Measurements from ENCODE around the gene MCMBP.

Gene MCMBP

DNA sequence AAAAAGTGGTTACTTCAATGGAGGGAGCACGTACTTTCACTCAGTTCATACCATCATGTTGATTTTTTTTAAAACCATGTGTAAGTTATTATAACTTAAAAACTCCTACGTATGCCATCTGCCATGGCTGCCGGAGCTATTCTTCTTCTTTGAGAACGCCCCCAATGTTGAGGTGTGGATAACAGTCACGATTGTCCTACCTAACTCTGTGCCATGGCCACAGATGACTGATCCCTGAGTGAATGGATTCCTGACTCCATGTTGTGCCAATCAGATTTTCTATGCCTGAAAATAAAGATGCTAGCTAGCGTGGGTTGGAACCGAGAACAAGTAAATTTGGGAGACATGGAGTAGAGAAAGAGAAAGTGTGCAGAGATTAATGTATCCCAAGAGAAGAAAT, 5.3 kb downstream of the MCMBP start:
- Histone ChIP-seq H3K4me3 (ENCODE audit: low read depth, low read length) (no peak overlapping the region), H3K4me1 (ENCODE audit: control insufficient read depth, insufficient read depth, low read length) (no peaks in the 10 kb centered on the region; the same call in 1 of the 2 replicates), H3K36me3 (ENCODE audit: control insufficient read depth in 2 of 2, insufficient read depth in 1 of 2, low read length in 2 of 2) (peaks cover 9 to 12% of the 10 kb centered on the region in 2 experiments; a peak in 2 of 3 replicates), H3K27ac (ENCODE audit: extremely low read depth, low read depth, low read length) (no peak overlapping the region; the same call in 1 of the 2 replicates), H3K9me3 (ENCODE audit: control insufficient read depth, insufficient read depth, low read depth, low read length) (no peaks in the 10 kb centered on the region)
- TF ChIP-seq ZNF529 (tag by site-specific recombination; IDR thresholded peaks at IDR 0.05; ENCODE audit: insufficient replicate concordance) = no peak
- peak; percentile 74 for TF ChIP-seq ZBTB17 (tag by site-specific recombination; IDR thresholded peaks at IDR 0.05)
- ChIA-PET CTCF (interaction anchor here (1.6 kb wide), 1 partner anchor 8 kb away, joined by 8 read pairs; no protein-coding TSS in a partner anchor), POLR2A (interaction anchor here (0.7 to 1.2 kb wide), 2 partner anchors 25 to 723 kb away, joined by 4 to 10 read pairs; partner anchors contain the start of gene SEC23IP)

GRCh38 chr10:119865699-119866240, 6.9 kb downstream of the MCMBP start:
- Histone ChIP-seq H3K4me1 (ENCODE audit: control insufficient read depth, insufficient read depth, low read length) (peaks cover 7% of the 10 kb centered on the region), H3K9me3 (ENCODE audit: control insufficient read depth, insufficient read depth, low read depth, low read length) (no peaks in the 10 kb centered on the region), H3K4me3 (ENCODE audit: low read depth, low read length) (no peak overlapping the region), H3K27ac (ENCODE audit: extremely low read depth, low read depth, low read length) (no peak overlapping the region), H3K36me3 (ENCODE audit: control insufficient read depth in 2 of 2, insufficient read depth in 1 of 2, low read length in 2 of 2) (peaks cover 9 to 12% of the 10 kb centered on the region in 2 experiments; a peak in 2 of 3 replicates)
- ChIA-PET POLR2A (no interaction called here), CTCF (interaction anchor here (0.6 to 0.9 kb wide), 2 partner anchors 115 to 187 kb away, joined by 3 read pairs; no protein-coding TSS in a partner anchor)
- TF ChIP-seq ZBTB6 (tag by site-specific recombination; IDR thresholded peaks at IDR 0.05) (0 out of 2 replicates have a peak, but pooled peaks have one; percentile 12), ZNF121 (tag by site-specific recombination; IDR thresholded peaks at IDR 0.05) (peak; percentile 89)
- TF ChIP-seq, protein P1, sequence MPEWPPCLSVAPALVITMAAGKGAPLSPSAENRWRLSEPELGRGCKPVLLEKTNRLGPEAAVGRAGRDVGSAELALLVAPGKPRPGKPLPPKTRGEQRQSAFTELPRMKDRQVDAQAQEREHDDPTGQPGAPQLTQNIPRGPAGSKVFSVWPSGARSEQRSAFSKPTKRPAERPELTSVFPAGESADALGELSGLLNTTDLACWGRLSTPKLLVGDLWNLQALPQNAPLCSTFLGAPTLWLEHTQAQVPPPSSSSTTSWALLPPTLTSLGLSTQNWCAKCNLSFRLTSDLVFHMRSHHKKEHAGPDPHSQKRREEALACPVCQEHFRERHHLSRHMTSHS (tag by site-specific recombination; IDR thresholded peaks at IDR 0.05) = no peak

DNA sequence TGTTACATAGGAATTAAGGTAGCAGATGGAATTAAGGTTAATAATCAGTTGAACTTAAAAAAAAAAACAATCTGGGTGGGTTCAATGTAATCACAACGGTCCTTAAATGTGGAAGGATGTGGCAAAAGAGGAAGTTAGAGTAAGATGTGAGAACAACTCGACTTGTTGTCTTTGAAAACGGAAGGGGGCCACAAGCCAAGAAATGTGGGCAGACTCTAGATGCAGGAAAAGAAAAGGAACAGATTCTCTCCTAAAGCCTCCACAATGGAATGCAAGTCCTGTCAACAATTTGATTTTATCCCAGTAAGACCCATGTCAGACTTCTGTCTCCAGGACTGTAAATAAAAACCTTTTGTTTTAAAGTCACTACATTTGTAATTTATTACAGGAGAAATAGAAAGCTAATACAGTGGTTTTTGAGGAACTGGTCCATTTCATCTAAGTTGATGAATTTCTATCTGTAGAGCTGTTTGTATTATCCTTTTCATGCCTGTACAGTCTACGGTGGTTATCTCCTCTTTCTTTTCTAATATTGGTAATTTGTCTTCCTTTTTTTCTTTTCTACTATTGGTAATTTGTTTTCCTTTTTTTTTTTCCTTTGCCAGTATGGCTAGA, 8.6 kb downstream of the MCMBP start:
- no peaks in the 10 kb centered on the region for H3K9me3 ChIP-seq (ENCODE audit: control insufficient read depth, insufficient read depth, low read depth, low read length)
- H3K4me3 ChIP-seq (ENCODE audit: low read depth, low read length) = no peak overlapping the region
- peaks cover 9 to 14% of the 10 kb centered on the region in 2 experiments; a peak in 2 of 3 replicates for H3K36me3 ChIP-seq (ENCODE audit: control insufficient read depth in 2 of 2, insufficient read depth in 1 of 2, low read length in 2 of 2)
- TF ChIP-seq SP7 (tag by site-specific recombination; IDR thresholded peaks at IDR 0.05) (no peak), TCF7L2 (IDR thresholded peaks at IDR 0.05; ENCODE audit: borderline replicate concordance, low read depth, low read length) (no peak), ZNF548 (tag by site-specific recombination; IDR thresholded peaks at IDR 0.05) (no peak), SETDB1 (IDR thresholded peaks at IDR 0.05; ENCODE audit: insufficient read length, low read length) (peak; percentile 84), KLF10 (tag by site-specific recombination; IDR thresholded peaks at IDR 0.05) (no peak), PRDM1 (tag by site-specific recombination; IDR thresholded peaks at IDR 0.05) (peak; percentile 71; the same call in 1 of the 2 replicates)
- no peak overlapping the region for H3K27ac ChIP-seq (ENCODE audit: extremely low read depth, low read depth, low read length)
- ChIA-PET POLR2A (interaction anchor here (0.5 to 2.0 kb wide), 4 partner anchors 8 to 138 kb away, joined by 3 to 6 read pairs (median 4); partner anchors contain the start of genes INPP5F and MCMBP), CTCF (interaction anchor here (1.0 to 1.4 kb wide), 3 partner anchors 113 to 256 kb away, joined by 3 to 11 read pairs (median 6); no protein-coding TSS in a partner anchor)
- H3K4me1 ChIP-seq (ENCODE audit: control insufficient read depth, insufficient read depth, low read length) = peaks cover 14% of the 10 kb centered on the region

- peaks cover 14% of the 10 kb centered on the region for H3K4me1 ChIP-seq (ENCODE audit: control insufficient read depth, insufficient read depth, low read length)
- H3K4me3 ChIP-seq (ENCODE audit: low read depth, low read length) = no peak overlapping the region
- peaks cover 15 to 27% of the 10 kb centered on the region in 2 experiments for H3K36me3 ChIP-seq (ENCODE audit: control insufficient read depth in 2 of 2, insufficient read depth in 1 of 2, low read length in 2 of 2)
- H3K9me3 ChIP-seq (ENCODE audit: control insufficient read depth, insufficient read depth, low read depth, low read length) = no peaks in the 10 kb centered on the region
- POLR2A ChIA-PET = interaction anchor here (2.0 to 3.4 kb wide), 2 partner anchors 9 to 10 kb away, joined by 6 to 17 read pairs; partner anchors contain the start of gene MCMBP
- CTCF ChIA-PET = interaction anchor here (0.7 to 6.8 kb wide), 2 partner anchors 94 to 110 kb away, joined by 3 to 119 read pairs; no protein-coding TSS in a partner anchor
- H3K27ac ChIP-seq (ENCODE audit: extremely low read depth, low read depth, low read length) = no peak overlapping the region
- TF ChIP-seq HOXC10 (CRISPR knock-in tag; IDR thresholded peaks at IDR 0.05) = no peak
- TF ChIP-seq BCL11A (tag by site-specific recombination; IDR thresholded peaks at IDR 0.05; ENCODE audit: low read depth) = no peak
- TF ChIP-seq MEIS1 (CRISPR knock-in tag; IDR thresholded peaks at IDR 0.05; ENCODE audit: borderline replicate concordance) = no peak
These were observed 10.1 kb downstream of the MCMBP start for GRCh38 chr10:119862524-119862923.

Measured in HEK293 (cell line).